SK-N-SH treated with all-trans-retinoic acid at 6 μM for 48 hours (cell line): ENCODE measurements around the gene SERPINE1.

ENCODE experiments used
- BACH2 ChIP-seq: fragments of 250-450 bp; sonication (Bioruptor Pico); IDR thresholded peaks from 2 replicates; pipeline ENCODE4 v1.9.0; 2021; ENCODE audit warnings: mild to moderate bottlenecking, borderline replicate concordance
- ESRRG ChIP-seq: fragments of 250-450 bp; sonication (Bioruptor Pico); IDR thresholded peaks from 2 replicates; pipeline ENCODE4 v1.6.1; 2021; ENCODE audit warnings: mild to moderate bottlenecking
- GLIS3 ChIP-seq: fragments of 250-450 bp; sonication (Bioruptor Pico); IDR thresholded peaks from 2 replicates; pipeline ENCODE4 v1.5.0; 2020; ENCODE audit warnings: mild to moderate bottlenecking, moderate library complexity
- OSR1 ChIP-seq: fragments of 250-450 bp; sonication (Bioruptor Pico); IDR thresholded peaks from 2 replicates; pipeline ENCODE4 v1.8.0; 2022; ENCODE audit warnings: moderate library complexity, mild to moderate bottlenecking, inconsistent platforms
- PATZ1 ChIP-seq: fragments of 250-450 bp; sonication (Bioruptor Pico); IDR thresholded peaks from 2 replicates; pipeline ENCODE4 v1.8.0; 2020; ENCODE audit warnings: mild to moderate bottlenecking, moderate library complexity, borderline replicate concordance
- POU6F1 ChIP-seq: fragments of 250-450 bp; sonication (Bioruptor Pico); IDR thresholded peaks from 2 replicates; pipeline ENCODE4 v1.8.0; 2021; ENCODE audit warnings: low read depth, mild to moderate bottlenecking, moderate library complexity, borderline replicate concordance
- RARB ChIP-seq: fragments of 250-450 bp; sonication (Bioruptor Pico); IDR thresholded peaks from 2 replicates; pipeline ENCODE4 v1.8.0; 2021; ENCODE audit warnings: mild to moderate bottlenecking, moderate library complexity
- TOX ChIP-seq: fragments of 250-450 bp; sonication (Bioruptor Pico); IDR thresholded peaks from 2 replicates; pipeline ENCODE4 v1.8.0; 2021; ENCODE audit warnings: mild to moderate bottlenecking, moderate library complexity, borderline replicate concordance
- TSHZ2 ChIP-seq: fragments of 250-450 bp; sonication (Bioruptor Pico); IDR thresholded peaks from 2 replicates; pipeline ENCODE4 v1.5.0; 2020; ENCODE audit warnings: mild to moderate bottlenecking, moderate library complexity
- ZC3H10 ChIP-seq: fragments of 250-450 bp; sonication (Bioruptor Pico); IDR thresholded peaks from 2 replicates; pipeline ENCODE4 v1.5.1; 2021; ENCODE audit warnings: mild to moderate bottlenecking, moderate library complexity
- ZFP30 ChIP-seq: fragments of 450-650 bp; formaldehyde crosslinking; IDR thresholded peaks from 2 replicates; pipeline ENCODE4 v1.5.0; 2022; ENCODE audit warnings: mild to moderate bottlenecking, moderate library complexity
- ZNF70 ChIP-seq: fragments of 450-650 bp; formaldehyde crosslinking; IDR thresholded peaks from 2 replicates; pipeline ENCODE4 v1.5.0; 2020; ENCODE audit warnings: mild to moderate bottlenecking, moderate library complexity

- TF ChIP-seq GLIS3 (CRISPR knock-in tag) (no peak), RARB (no peak), PATZ1 (no peak), POU6F1 (no peak), ZC3H10 (no peak), BACH2 (CRISPR knock-in tag) (no peak), TOX (CRISPR knock-in tag) (no peak), ZNF70 (CRISPR knock-in tag) (no peak), TSHZ2 (no peak), OSR1 (CRISPR knock-in tag) (no peak), ESRRG (CRISPR knock-in tag) (no peak), ZFP30 (CRISPR knock-in tag) (no peak)
These were observed 37.9 kb upstream of the SERPINE1 start for GRCh38 chr7:101088858-101089529.
